GM12878 (cell line): ENCODE data around the gene RNF223. TPM values are rescaled to one million over a fixed set of nuclear protein-coding genes. Genes with fewer than 3 reads are reported as not detected.

Experiments used
- ATAC-seq: fragments of 200-7000 bp; cut with Tn5 transposase; 3 replicates; pipeline ENCODE4 v1.9.1; 2020; ENCODE audit warnings: mild to moderate bottlenecking, moderate library complexity
- BruUV-seq: library from RNA; stranded (reverse); fragments of 400-500 nt; replicated peaks from 2 replicates; lab custom pipeline; 2021; lab: Mats Ljungman, UMichigan
- CTCF ChIA-PET: fragments of 300-600 bp; sonication (Branson Sonifier 250); formaldehyde crosslinking; extraction: SDS; loops from one replicate; lab custom pipeline; 2021; ENCODE audit warnings: inconsistent platforms; lab: Yijun Ruan, JAX
- POLR2A ChIA-PET: fragments of 350-600 bp; formaldehyde crosslinking; extraction: SDS; loops from one replicate; lab custom pipeline; 2021; ENCODE audit warnings: inconsistent platforms; lab: Charles Lee
- RAD21 ChIA-PET: fragments of 300-600 bp; sonication (Branson Sonifier 250); formaldehyde crosslinking; loops from one replicate; lab custom pipeline; 2023; ENCODE audit warnings: antibody characterized with exemption; ENCODE audit not compliant: unreplicated experiment; lab: Charles Lee
- SMC1A ChIA-PET: fragments of 300-600 bp; sonication (Branson Sonifier 250); formaldehyde crosslinking; loops from one replicate; lab custom pipeline; 2023; ENCODE audit not compliant: unreplicated experiment, uncharacterized antibody; lab: Charles Lee
- DNase-seq: peaks from one replicate; pipeline ENCODE4 v3.0.0-alpha.2; 2011; ENCODE audit warnings: low read depth, low spot score
- FAIRE-seq: peaks from 3 replicates; lab custom pipeline; 2011; peaks lifted over from hg19 to GRCh38; lab: Jason Lieb, UNC
- H2AFZ ChIP-seq: 2 replicates; pipeline ENCODE4 v1.6.0; 2011; ENCODE audit warnings: low read depth, low read length, control low read depth; ENCODE audit not compliant: control insufficient read depth
- H3K27ac ChIP-seq: 2 replicates; pipeline ENCODE4 v1.5.1; 2011; ENCODE audit warnings: control low read depth; ENCODE audit not compliant: control insufficient read depth, insufficient read depth
- H3K27me3 ChIP-seq, 2 experiments: replicated peaks in 1 of 2; 2 replicates each; pipeline versions ENCODE4 v1.6.0 to v1.6.1; 2011; ENCODE audit warnings: low read length in 1 of 2; ENCODE audit not compliant: control insufficient read depth in 2 of 2, insufficient read depth in 2 of 2
- H3K36me3 ChIP-seq, 2 experiments: 2 replicates each; pipeline ENCODE4 v1.5.1; 2011; ENCODE audit warnings: low read length in 1 of 2; ENCODE audit not compliant: control insufficient read depth in 2 of 2, insufficient read depth in 2 of 2
- H3K4me1 ChIP-seq: 2 replicates; pipeline ENCODE4 v1.6.1; 2011; ENCODE audit warnings: mild to moderate bottlenecking, low read length, moderate library complexity, mixed read lengths; ENCODE audit not compliant: control insufficient read depth, insufficient read depth
- H3K4me2 ChIP-seq: 2 replicates; pipeline ENCODE4 v1.6.0; 2011; ENCODE audit warnings: control low read depth; ENCODE audit not compliant: control insufficient read depth, insufficient read depth
- H3K4me3 ChIP-seq: fragments of 200-600 bp; sonication (generic); 2 replicates; pipeline ENCODE4 v1.5.1; 2016
- H3K79me2 ChIP-seq: 2 replicates; pipeline ENCODE4 v1.6.0; 2011; ENCODE audit warnings: low read length; ENCODE audit not compliant: control insufficient read depth, insufficient read depth
- H3K9ac ChIP-seq: 2 replicates; pipeline ENCODE4 v1.8.0; 2011; ENCODE audit warnings: low read length, control low read depth, mixed read lengths; ENCODE audit not compliant: control insufficient read depth, insufficient read depth
- H3K9me3 ChIP-seq: replicated peaks from 3 replicates; pipeline ENCODE4 v1.5.1; 2011; ENCODE audit warnings: mild to moderate bottlenecking, low read length; ENCODE audit not compliant: control insufficient read depth, insufficient read depth
- H4K20me1 ChIP-seq: 2 replicates; pipeline ENCODE4 v1.6.0; 2011; ENCODE audit not compliant: control insufficient read depth, insufficient read depth
- ESRRA ChIP-seq: IDR thresholded peaks from 2 replicates; pipeline ENCODE4 v1.6.1; 2012; ENCODE audit warnings: mild to moderate bottlenecking, low read length, improper control_type of control experiment
- FOXM1 ChIP-seq: IDR thresholded peaks from 2 replicates; pipeline ENCODE4 v1.6.1; 2012; ENCODE audit warnings: low read depth, mild to moderate bottlenecking, inconsistent platforms, low read length, moderate library complexity
- HDGF ChIP-seq: fragments of 450-650 bp; IDR thresholded peaks from 2 replicates; pipeline ENCODE4 v1.6.1; 2016; ENCODE audit warnings: antibody characterized with exemption
- IKZF1 ChIP-seq: fragments of 450-650 bp; conservative IDR thresholded peaks from 2 replicates; pipeline ENCODE4 v1.6.1; 2017; ENCODE audit warnings: antibody characterized with exemption, mild to moderate bottlenecking
- IRF4 ChIP-seq: IDR thresholded peaks from 2 replicates; pipeline ENCODE4 v1.6.1; 2011; ENCODE audit warnings: low read depth, low read length
- JUND ChIP-seq: IDR thresholded peaks from 2 replicates; pipeline ENCODE4 v1.6.1; 2012; ENCODE audit warnings: low read depth, mild to moderate bottlenecking, low read length, improper control_type of control experiment, moderate library complexity
- KLF5 ChIP-seq: fragments of 450-650 bp; IDR thresholded peaks from 2 replicates; pipeline ENCODE4 v1.6.1; 2014; ENCODE audit warnings: mild to moderate bottlenecking; ENCODE audit not compliant: partially characterized antibody
- LARP7 ChIP-seq: fragments of 450-650 bp; IDR thresholded peaks from 2 replicates; pipeline ENCODE4 v1.6.1; 2017; ENCODE audit warnings: mild to moderate bottlenecking
- RAD51 ChIP-seq: fragments of 450-650 bp; IDR thresholded peaks from 2 replicates; pipeline ENCODE4 v1.6.1; 2016; ENCODE audit warnings: moderate library complexity, mild to moderate bottlenecking, inconsistent platforms
- SMARCA5 ChIP-seq: fragments of 450-650 bp; IDR thresholded peaks from 2 replicates; pipeline ENCODE4 v1.6.1; 2017; ENCODE audit warnings: mild to moderate bottlenecking
- SMC3 ChIP-seq: IDR thresholded peaks from 2 replicates; pipeline ENCODE4 v1.6.1; 2011; ENCODE audit warnings: low read length, improper control_type of control experiment, borderline replicate concordance
- SP1 ChIP-seq: IDR thresholded peaks from one replicate; pipeline ENCODE4 v1.6.1; 2011; ENCODE audit warnings: low read depth, low read length
- TCF7 ChIP-seq: IDR thresholded peaks from 2 replicates; pipeline ENCODE4 v1.6.1; 2014; ENCODE audit warnings: antibody characterized with exemption, borderline replicate concordance
- ZNF207 ChIP-seq: fragments of 450-650 bp; IDR thresholded peaks from 2 replicates; pipeline ENCODE4 v1.6.1; 2014; ENCODE audit warnings: antibody characterized with exemption, mild to moderate bottlenecking, borderline replicate concordance
- ZNF622 ChIP-seq: fragments of 450-650 bp; IDR thresholded peaks from 2 replicates; pipeline ENCODE4 v1.6.1; 2017; ENCODE audit warnings: mild to moderate bottlenecking, inconsistent platforms
- WGBS: methylation state at CpG from one replicate; pipeline ENCODE4 v1.1.6; 2016; ENCODE audit warnings: low lambda C conversion rate; ENCODE audit not compliant: insufficient replicate concordance, insufficient coverage; ENCODE audit errors: missing lambda C conversion rate; 5-methylcytosine and 5-hydroxymethylcytosine counted together
- in situ Hi-C: fragments of 300-500 bp; cut with MboI; formaldehyde crosslinking; loops from 9 replicates; pipeline ENCODE4 v1.14.3; 2018; ENCODE audit warnings: mixed read lengths
- intact Hi-C: fragments of 100-400 bp; cut with micrococcal nuclease; formaldehyde crosslinking; loops from one replicate; pipeline ENCODE4 v1.14.2; 2022; ENCODE audit not compliant: unreplicated experiment
- polyA plus RNA-seq, 11 experiments: library from polyadenylated mRNA; depleted of rRNA in 4 of 11; unstranded in 6 of 11; stranded (reverse) in 5 of 11; fragments of >200 nt; fragmentation: Nextera tagmentation in 4 of 11; fragmentation: Illumina TruSeq in 1 of 11; extraction: Ambion mirVana in 4 of 11; extraction: Trizol in 1 of 11; gene quantifications; 1 replicate in 1 of 11; 2 replicates in 10 of 11; pipeline versions ENCODE4 v1.2.1 to v1.2.3, GENCODE V29; 2011 to 2016; ENCODE audit warnings: inconsistent platforms in 2 of 11, missing spikeins in 2 of 11, low read depth in 1 of 11
- total RNA-seq, 4 experiments: library from RNA; depleted of rRNA in 3 of 4; stranded (reverse); fragments of >200 nt in 3 of 4; fragmentation: Illumina TruSeq in 1 of 4; extraction: Trizol in 1 of 4; gene quantifications; 2 replicates each; pipeline versions ENCODE4 v1.2.1 to v1.2.3, GENCODE V29; 2013 to 2021
- TF ChIP-seq, protein P1 (sequence below): fragments of 450-650 bp; IDR thresholded peaks from 2 replicates; pipeline ENCODE4 v1.6.1; 2016; ENCODE audit warnings: mild to moderate bottlenecking
- TF ChIP-seq, protein P2 (sequence below): IDR thresholded peaks from 2 replicates; pipeline ENCODE4 v1.6.1; 2011; ENCODE audit warnings: borderline replicate concordance, low read depth, mild to moderate bottlenecking, moderate library complexity, low read length; ENCODE audit not compliant: insufficient read depth, poor library complexity, severe bottlenecking
- TF ChIP-seq, protein P3 (sequence below): IDR thresholded peaks from 2 replicates; pipeline ENCODE4 v1.6.1; 2012; ENCODE audit warnings: low read depth, low read length, improper control_type of control experiment
- TF ChIP-seq, protein P4 (sequence below): fragments of 450-650 bp; IDR thresholded peaks from 2 replicates; pipeline ENCODE4 v1.6.1; 2018; ENCODE audit warnings: borderline replicate concordance, mild to moderate bottlenecking; ENCODE audit not compliant: partially characterized antibody

The RNF223 gene
- total and polyA plus RNA-seq, 10 of the 15 experiments (the other 5 are each of a cell fraction or from before 2014, with no cell fraction given), result 0.06 TPM; not detected in 9

DNA sequence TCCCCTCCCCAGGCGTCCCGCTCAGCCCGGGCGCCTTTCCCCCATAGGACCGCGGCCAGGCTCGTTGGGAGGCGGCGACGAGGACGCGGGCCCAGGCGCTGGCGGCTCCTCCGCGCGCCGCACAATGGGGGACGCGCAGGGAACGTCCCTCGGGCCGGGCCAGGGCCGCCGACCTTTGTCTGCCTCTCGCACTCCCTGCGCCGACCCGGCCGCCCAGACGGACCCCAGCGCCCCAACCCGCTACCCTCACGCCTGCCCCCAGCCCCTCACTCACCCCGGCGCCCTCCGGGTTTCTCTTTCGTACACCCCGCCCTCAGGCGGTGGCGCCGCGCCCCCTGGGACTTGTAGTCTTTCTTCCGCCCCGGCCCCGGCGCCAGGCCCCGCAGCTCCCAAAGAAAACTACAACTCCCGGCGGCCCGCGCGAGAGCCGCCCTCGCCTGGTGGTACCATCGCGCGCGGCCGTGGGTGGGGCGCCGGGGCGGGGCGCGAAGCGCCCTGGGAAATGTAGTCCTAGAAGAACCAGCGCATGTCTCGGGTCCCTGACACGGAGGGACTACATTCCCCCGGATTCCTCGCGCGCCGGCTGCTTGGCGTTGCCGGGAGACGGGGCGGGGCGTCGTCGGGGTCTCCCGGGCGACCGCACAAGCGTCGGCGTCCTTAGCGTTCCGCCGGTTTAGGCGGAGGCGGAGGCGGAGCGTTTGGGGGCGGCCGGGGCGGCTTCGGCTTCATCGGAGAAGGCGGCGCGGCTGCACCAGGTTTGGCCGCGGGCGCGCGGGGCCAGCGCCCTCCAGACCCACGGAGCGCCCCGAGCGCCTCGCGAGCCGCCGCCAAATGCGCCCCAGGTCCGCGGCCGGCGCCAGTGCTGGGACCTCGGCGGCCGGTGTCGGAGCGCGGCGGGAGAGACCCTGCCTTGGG lies 41.9 kb upstream of the RNF223 start, which contains the start of gene C1orf159:
Gene C1orf159 (minus strand): TSS at position 304 of the 915 bp plus-strand sequence. CDS start 24,546 bp downstream, outside the sequence.
- peak within 1 kb of the TSS; percentile 89 for H3K4me2 ChIP-seq
- no TSS peak for BruUV-seq
- CTCF ChIA-PET, result no interaction called here
- peaks cover 11% of the 10 kb centered on the region; the same call in 2 of the 3 replicates for H3K9me3 ChIP-seq
- peaks cover 7% of the 10 kb centered on the region for H3K79me2 ChIP-seq
- DNase-seq (peak; percentile 74), ATAC-seq (peak; percentile 98), FAIRE-seq (peak; percentile 41)
- H4K20me1 ChIP-seq, result no peaks in the 10 kb centered on the region
- peak within 1 kb of the TSS; percentile 91 for H3K4me3 ChIP-seq
- intact Hi-C loops (loop anchor here (5.0 kb wide), 1 partner anchor 191 kb away; the partner anchor contains the start of genes ACAP3 and PUSL1), in situ Hi-C loops (loop anchor here (5.0 kb wide), 1 partner anchor 136 kb away; no protein-coding TSS in a partner anchor)
- 2% methylated on average over 64 of the region's 128 CpGs for WGBS
- H2AFZ ChIP-seq, result peak within 1 kb of the TSS; percentile 72
- RAD21 ChIA-PET, result interaction anchor here (0.8 to 1.4 kb wide), 4 partner anchors 84 to 176 kb away, joined by 3 to 7 read pairs (median 4); no protein-coding TSS in a partner anchor
- SMC1A ChIA-PET, result no interaction called here
- POLR2A ChIA-PET, result no interaction called here
- H3K27ac ChIP-seq, result no peak within 1 kb of the TSS
- H3K36me3 ChIP-seq, result peaks cover 0 to 2% of the 10 kb centered on the region in 2 experiments; a peak in 1 of 4 replicates
- no peaks in the 10 kb centered on the region; the same call in 1 of the 2 replicates for H3K4me1 ChIP-seq
- peaks cover 0 to 6% of the 10 kb centered on the region in 2 experiments; a peak in 3 of 4 replicates for H3K27me3 ChIP-seq
- H3K9ac ChIP-seq, result peak within 1 kb of the TSS; percentile 44; the same call in 1 of the 2 replicates
- TF ChIP-seq TCF7, result no peak
- TF ChIP-seq, protein P1, sequence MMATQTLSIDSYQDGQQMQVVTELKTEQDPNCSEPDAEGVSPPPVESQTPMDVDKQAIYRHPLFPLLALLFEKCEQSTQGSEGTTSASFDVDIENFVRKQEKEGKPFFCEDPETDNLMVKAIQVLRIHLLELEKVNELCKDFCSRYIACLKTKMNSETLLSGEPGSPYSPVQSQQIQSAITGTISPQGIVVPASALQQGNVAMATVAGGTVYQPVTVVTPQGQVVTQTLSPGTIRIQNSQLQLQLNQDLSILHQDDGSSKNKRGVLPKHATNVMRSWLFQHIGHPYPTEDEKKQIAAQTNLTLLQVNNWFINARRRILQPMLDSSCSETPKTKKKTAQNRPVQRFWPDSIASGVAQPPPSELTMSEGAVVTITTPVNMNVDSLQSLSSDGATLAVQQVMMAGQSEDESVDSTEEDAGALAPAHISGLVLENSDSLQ, result peak; percentile 18; the same call in 1 of the 2 replicates
- peak; percentile 100 for TF ChIP-seq IKZF1
- TF ChIP-seq KLF5, result peak; percentile 78
- TF ChIP-seq, protein P2, sequence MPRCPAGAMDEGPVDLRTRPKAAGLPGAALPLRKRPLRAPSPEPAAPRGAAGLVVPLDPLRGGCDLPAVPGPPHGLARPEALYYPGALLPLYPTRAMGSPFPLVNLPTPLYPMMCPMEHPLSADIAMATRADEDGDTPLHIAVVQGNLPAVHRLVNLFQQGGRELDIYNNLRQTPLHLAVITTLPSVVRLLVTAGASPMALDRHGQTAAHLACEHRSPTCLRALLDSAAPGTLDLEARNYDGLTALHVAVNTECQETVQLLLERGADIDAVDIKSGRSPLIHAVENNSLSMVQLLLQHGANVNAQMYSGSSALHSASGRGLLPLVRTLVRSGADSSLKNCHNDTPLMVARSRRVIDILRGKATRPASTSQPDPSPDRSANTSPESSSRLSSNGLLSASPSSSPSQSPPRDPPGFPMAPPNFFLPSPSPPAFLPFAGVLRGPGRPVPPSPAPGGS, result no peak
- peak; percentile 84 for TF ChIP-seq LARP7
- TF ChIP-seq ZNF207, result peak; percentile 53; the same call in 1 of the 2 replicates
- no peak for TF ChIP-seq RAD51
- TF ChIP-seq HDGF, result no peak
- TF ChIP-seq SMC3, result 0 out of 2 replicates have a peak, but pooled peaks have one; percentile 14
- TF ChIP-seq, protein P3, sequence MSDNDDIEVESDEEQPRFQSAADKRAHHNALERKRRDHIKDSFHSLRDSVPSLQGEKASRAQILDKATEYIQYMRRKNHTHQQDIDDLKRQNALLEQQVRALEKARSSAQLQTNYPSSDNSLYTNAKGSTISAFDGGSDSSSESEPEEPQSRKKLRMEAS, result peak; percentile 47
- 0 out of 2 replicates have a peak, but pooled peaks have one; percentile 28 for TF ChIP-seq JUND
- TF ChIP-seq SP1, result no peak
- no peak for TF ChIP-seq ZNF622
- no peak for TF ChIP-seq FOXM1
- no peak for TF ChIP-seq IRF4
- TF ChIP-seq SMARCA5, result 0 out of 2 replicates have a peak, but pooled peaks have one; percentile 37
- TF ChIP-seq, protein P4, sequence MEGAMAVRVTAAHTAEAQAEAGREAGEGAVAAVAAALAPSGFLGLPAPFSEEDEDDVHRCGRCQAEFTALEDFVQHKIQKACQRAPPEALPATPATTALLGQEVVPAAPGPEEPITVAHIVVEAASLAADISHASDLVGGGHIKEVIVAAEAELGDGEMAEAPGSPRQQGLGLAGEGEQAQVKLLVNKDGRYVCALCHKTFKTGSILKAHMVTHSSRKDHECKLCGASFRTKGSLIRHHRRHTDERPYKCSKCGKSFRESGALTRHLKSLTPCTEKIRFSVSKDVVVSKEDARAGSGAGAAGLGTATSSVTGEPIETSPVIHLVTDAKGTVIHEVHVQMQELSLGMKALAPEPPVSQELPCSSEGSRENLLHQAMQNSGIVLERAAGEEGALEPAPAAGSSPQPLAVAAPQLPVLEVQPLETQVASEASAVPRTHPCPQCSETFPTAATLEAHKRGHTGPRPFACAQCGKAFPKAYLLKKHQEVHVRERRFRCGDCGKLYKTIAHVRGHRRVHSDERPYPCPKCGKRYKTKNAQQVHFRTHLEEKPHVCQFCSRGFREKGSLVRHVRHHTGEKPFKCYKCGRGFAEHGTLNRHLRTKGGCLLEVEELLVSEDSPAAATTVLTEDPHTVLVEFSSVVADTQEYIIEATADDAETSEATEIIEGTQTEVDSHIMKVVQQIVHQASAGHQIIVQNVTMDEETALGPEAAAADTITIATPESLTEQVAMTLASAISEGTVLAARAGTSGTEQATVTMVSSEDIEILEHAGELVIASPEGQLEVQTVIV, result peak; percentile 79
- no peak for TF ChIP-seq ESRRA
